OCI-LY7 (cell line): ENCODE results near the gene SFRP5. TPM values are rescaled to one million over a fixed set of nuclear protein-coding genes. Genes with fewer than 3 reads are reported as not detected.

ENCODE experiments used
- BruUV-seq: library from RNA; stranded (reverse); fragments of 400-500 nt; replicated peaks from 2 replicates; lab custom pipeline; 2021; lab: Mats Ljungman, UMichigan
- CTCF ChIA-PET: fragments of 300-600 bp; sonication (Branson Sonifier 250); formaldehyde crosslinking; loops from one replicate; lab custom pipeline; 2022; ENCODE audit warnings: antibody characterized with exemption; ENCODE audit not compliant: unreplicated experiment; lab: Charles Lee
- POLR2A ChIA-PET: fragments of 300-600 bp; sonication (Branson Sonifier 250); formaldehyde crosslinking; loops from one replicate; lab custom pipeline; 2022; ENCODE audit warnings: antibody characterized with exemption; lab: Charles Lee
- DNase-seq: peaks from one replicate; pipeline ENCODE4 v3.0.0-alpha.2; 2015; ENCODE audit warnings: low spot score
- H2AFZ ChIP-seq: fragments of 200-600 bp; sonication (generic), shearing (Covaris generic); 2 replicates; pipeline ENCODE4 v1.6.1; 2014; ENCODE audit warnings: mild to moderate bottlenecking, antibody characterized with exemption, low read length, moderate library complexity
- H3K27ac ChIP-seq: fragments of 200-600 bp; sonication (generic); 2 replicates; pipeline ENCODE4 v1.5.1; 2014; ENCODE audit warnings: mixed run types, low read depth, mild to moderate bottlenecking, moderate library complexity, low read length, inconsistent platforms; ENCODE audit not compliant: poor library complexity, severe bottlenecking
- H3K36me3 ChIP-seq: fragments of 200-600 bp; sonication (generic); 2 replicates; pipeline ENCODE4 v1.6.1; 2014; ENCODE audit warnings: mild to moderate bottlenecking, antibody characterized with exemption, low read length, moderate library complexity, mixed read lengths; ENCODE audit not compliant: insufficient read depth
- H3K4me1 ChIP-seq: fragments of 200-600 bp; sonication (generic); 2 replicates; pipeline ENCODE4 v1.5.1; 2014; ENCODE audit warnings: mild to moderate bottlenecking, low read length; ENCODE audit not compliant: insufficient read depth, poor library complexity, severe bottlenecking
- H3K4me2 ChIP-seq: fragments of 200-600 bp; sonication (generic); 2 replicates; pipeline ENCODE4 v1.6.1; 2014; ENCODE audit warnings: mild to moderate bottlenecking, low read length
- H3K4me3 ChIP-seq: fragments of 200-600 bp; sonication (generic); 2 replicates; pipeline ENCODE4 v1.5.1; 2014; ENCODE audit warnings: mild to moderate bottlenecking, low read depth, low read length; ENCODE audit not compliant: poor library complexity, severe bottlenecking
- H3K79me2 ChIP-seq: fragments of 200-600 bp; sonication (generic); 2 replicates; pipeline ENCODE4 v1.6.1; 2016; ENCODE audit warnings: low read depth, mild to moderate bottlenecking, low read length, moderate library complexity, mixed read lengths; ENCODE audit not compliant: insufficient read depth
- H3K9me2 ChIP-seq: fragments of 200-600 bp; sonication (generic); 2 replicates; pipeline ENCODE4 v1.6.1; 2016; ENCODE audit warnings: mild to moderate bottlenecking, low read length, mixed read lengths; ENCODE audit not compliant: insufficient read depth
- H3K9me3 ChIP-seq: fragments of 200-600 bp; sonication (generic); 2 replicates; pipeline ENCODE4 v1.6.1; 2014; ENCODE audit warnings: mild to moderate bottlenecking, mixed run types, low read length, mixed read lengths
- H4K20me1 ChIP-seq: fragments of 200-600 bp; sonication (generic); 2 replicates; pipeline ENCODE4 v1.6.1; 2014; ENCODE audit warnings: mild to moderate bottlenecking, antibody characterized with exemption, low read length, moderate library complexity, mixed read lengths; ENCODE audit not compliant: insufficient read depth
- CTCF ChIP-seq: fragments of 200-600 bp; sonication (generic); conservative IDR thresholded peaks from 2 replicates; pipeline ENCODE4 v1.5.1; 2014; ENCODE audit warnings: mild to moderate bottlenecking, antibody characterized with exemption, low read length, moderate library complexity, mixed read lengths
- EZH2phosphoT487 ChIP-seq: fragments of 200-600 bp; sonication (generic); IDR thresholded peaks from 2 replicates; pipeline ENCODE4 v1.6.1; 2018; ENCODE audit warnings: low read depth, borderline replicate concordance, mild to moderate bottlenecking, mixed run types, antibody characterized with exemption, low read length, moderate library complexity, mixed read lengths
- intact Hi-C: fragments of 100-400 bp; cut with micrococcal nuclease; formaldehyde crosslinking; loops from one replicate; pipeline ENCODE4 v1.10.0; 2022; ENCODE audit not compliant: unreplicated experiment
- total RNA-seq, 2 experiments: library from RNA; depleted of rRNA in 1 of 2; stranded (reverse); fragments of >200 nt in 1 of 2; shearing (Covaris generic) in 1 of 2; gene quantifications; 2 replicates each; pipeline ENCODE4 v1.2.3, GENCODE V29; 2014 to 2022

The SFRP5 gene
- total RNA-seq, 2 experiments from 2014 or later, result not detected

DNA sequence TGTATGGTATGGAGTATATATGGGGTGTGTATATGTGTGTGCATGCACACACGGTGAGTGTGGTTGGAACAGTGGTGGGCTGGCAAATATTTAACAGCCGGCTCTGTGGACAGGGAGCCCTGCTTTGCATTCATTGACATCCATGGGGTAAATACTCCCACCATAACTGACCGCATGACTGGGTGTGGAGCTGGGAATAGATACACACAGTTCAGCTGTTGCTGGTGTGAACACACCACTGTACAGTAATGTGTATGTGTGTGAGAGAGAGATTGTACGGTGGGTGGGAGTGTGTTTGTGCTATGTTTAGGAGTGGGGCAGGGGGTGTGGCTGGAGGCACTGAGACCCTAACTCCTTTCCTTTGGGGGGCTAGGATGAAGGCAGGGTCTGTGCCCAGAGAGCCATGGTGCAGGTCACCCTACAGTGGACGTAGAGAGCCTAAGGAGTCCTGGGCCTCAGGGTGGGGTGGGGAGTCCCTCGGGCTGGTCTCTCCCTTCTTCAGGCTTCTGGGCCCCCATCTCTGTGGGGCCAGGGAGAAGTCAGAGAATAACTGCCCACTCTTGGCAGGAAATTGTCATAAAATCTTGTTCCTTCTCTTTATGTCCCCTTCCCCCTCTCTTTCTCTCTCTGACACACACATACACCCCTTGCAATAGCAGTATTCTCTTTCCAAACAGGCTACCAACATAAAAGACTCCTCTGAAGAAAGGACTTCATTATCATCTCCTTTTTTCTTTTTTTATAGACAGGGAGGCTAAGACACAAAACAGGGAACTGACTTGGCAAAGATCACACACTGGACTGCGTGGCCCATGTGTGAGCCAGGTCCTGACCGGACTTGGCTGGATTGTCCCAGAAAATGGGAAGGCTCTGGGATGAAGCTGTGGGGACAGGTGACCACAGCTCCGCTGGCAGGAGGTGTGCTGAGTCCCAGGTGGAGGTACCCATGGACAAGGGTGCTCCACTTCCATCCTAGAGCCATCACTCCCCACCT is 3.2 kb downstream of the SFRP5 start:
- ChIA-PET CTCF (no interaction called here), POLR2A (interaction anchor here (0.5 kb wide), 1 partner anchor 1785 kb away, joined by 3 read pairs; no protein-coding TSS in a partner anchor)
- no peaks in the 10 kb centered on the region for H3K9me2 ChIP-seq
- peaks cover 25% of the 10 kb centered on the region for H3K4me1 ChIP-seq
- no peak overlapping the region for H3K4me3 ChIP-seq
- no peak for TF ChIP-seq CTCF
- TF ChIP-seq EZH2phosphoT487, result no peak
- no peaks in the 10 kb centered on the region for H3K79me2 ChIP-seq
- DNase-seq, result no peak
- no peak overlapping the region for H3K4me2 ChIP-seq
- no peak overlapping the region for H3K27ac ChIP-seq
- BruUV-seq, result no TSS peak
- no peaks in the 10 kb centered on the region for H3K9me3 ChIP-seq
- intact Hi-C loops, result no loop called here
- no peaks in the 10 kb centered on the region for H4K20me1 ChIP-seq
- no peak overlapping the region for H2AFZ ChIP-seq
- H3K36me3 ChIP-seq, result no peaks in the 10 kb centered on the region

DNA sequence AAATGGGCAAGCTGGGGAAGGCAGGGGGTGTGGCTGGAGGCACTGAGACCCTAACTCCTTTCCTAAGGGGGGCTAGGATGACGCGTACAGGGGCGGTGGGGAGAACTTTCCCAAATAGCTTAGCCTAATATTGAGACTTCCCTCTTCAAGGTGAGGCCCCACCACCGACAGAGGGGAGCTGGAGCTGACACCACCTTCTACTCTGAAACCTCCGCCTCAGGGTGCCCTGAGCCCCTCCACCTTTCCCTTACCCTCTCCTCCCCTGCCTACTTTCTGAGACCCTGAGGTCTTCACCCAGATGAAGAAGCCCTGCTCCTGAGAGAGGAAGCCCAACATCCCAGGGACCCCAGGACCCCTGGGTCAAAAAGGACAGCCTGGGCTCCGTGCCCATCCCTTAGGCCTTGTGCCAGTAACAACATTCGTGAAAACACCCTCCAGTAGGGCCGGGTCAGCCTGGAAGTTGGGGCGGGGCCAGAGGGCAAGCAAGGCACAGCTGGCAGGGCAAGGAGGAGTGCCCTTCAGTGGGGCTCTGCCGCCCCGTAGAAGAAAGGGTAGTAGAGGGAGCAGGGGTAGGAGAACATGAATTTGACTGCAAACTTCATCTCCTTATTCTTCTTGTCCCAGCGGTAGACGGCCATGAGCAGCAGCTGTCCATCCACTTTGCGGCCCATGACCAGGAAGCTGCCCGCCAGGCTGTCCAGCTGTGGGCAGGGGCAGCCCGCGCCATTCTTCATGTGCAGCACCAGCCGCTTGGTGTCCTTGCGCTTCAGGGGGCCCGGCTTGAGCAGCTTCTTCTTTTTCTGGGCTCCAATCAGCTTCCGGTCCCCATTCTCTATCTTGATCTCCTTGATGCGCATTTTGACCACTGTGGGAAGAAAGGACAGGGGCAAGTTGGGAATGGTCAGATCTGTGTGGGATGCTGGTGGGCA is 4.5 kb downstream of the SFRP5 start:
- BruUV-seq, result no TSS peak
- Histone ChIP-seq H3K4me3 (no peak overlapping the region), H3K27ac (no peak overlapping the region), H3K9me3 (no peaks in the 10 kb centered on the region), H4K20me1 (no peaks in the 10 kb centered on the region), H3K9me2 (no peaks in the 10 kb centered on the region), H2AFZ (no peak overlapping the region), H3K4me1 (peaks cover 34% of the 10 kb centered on the region), H3K79me2 (no peaks in the 10 kb centered on the region), H3K4me2 (no peak overlapping the region), H3K36me3 (no peaks in the 10 kb centered on the region)
- TF ChIP-seq CTCF (no peak), EZH2phosphoT487 (no peak)
- POLR2A ChIA-PET, result no interaction called here
- intact Hi-C loops, result no loop called here
- CTCF ChIA-PET, result no interaction called here
- DNase-seq, result no peak
